Neural cell (in vitro differentiated cells): Measurements from ENCODE around the gene COX11.

ENCODE experiments used
- EP300 ChIP-seq: fragments of 450-650 bp; conservative IDR thresholded peaks from 2 replicates; pipeline ENCODE4 v1.6.1; 2014; ENCODE audit warnings: antibody characterized with exemption, mild to moderate bottlenecking, moderate library complexity; ENCODE audit not compliant: poor library complexity, severe bottlenecking
- EZH2 ChIP-seq: fragments of 200-600, 300-800 bp; shearing (Covaris generic), sonication (generic); IDR thresholded peaks from 2 replicates; pipeline ENCODE4 v1.6.1; 2014; ENCODE audit warnings: antibody characterized with exemption, low read length, borderline replicate concordance, mild to moderate bottlenecking; ENCODE audit not compliant: insufficient read depth, poor library complexity, severe bottlenecking
- POLR2AphosphoS5 ChIP-seq: IDR thresholded peaks from 2 replicates; pipeline ENCODE4 v1.6.1; 2012
- TAF1 ChIP-seq: IDR thresholded peaks from 2 replicates; pipeline ENCODE4 v1.6.1; 2012; ENCODE audit warnings: low read depth
- TF ChIP-seq, protein P1 (sequence below): fragments of 450-650 bp; IDR thresholded peaks from 2 replicates; pipeline ENCODE4 v1.5.1; 2014; ENCODE audit warnings: antibody characterized with exemption, mild to moderate bottlenecking, moderate library complexity; ENCODE audit not compliant: poor library complexity, severe bottlenecking

DNA sequence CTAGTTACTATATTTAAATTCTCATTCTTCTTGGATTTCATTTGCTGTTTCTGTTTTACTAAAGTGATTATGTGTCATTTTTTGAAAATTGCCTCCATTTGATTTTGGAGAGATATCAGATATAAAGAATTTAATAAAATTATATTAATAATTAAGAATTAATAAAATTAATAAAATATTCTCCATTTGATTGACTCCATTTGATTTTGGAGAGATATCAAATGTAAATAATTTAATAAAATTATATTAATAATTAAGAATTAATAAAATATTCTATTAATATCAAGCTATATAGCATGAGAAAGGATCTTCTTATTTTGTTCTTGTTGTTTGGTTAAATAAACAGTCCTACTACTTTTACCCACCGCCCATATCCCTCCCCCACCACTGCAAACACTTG lies 23.1 kb upstream of the COX11 start:
- TF ChIP-seq POLR2AphosphoS5 (no peak), EZH2 (no peak), TAF1 (no peak), EP300 (no peak)
- TF ChIP-seq, protein P1, sequence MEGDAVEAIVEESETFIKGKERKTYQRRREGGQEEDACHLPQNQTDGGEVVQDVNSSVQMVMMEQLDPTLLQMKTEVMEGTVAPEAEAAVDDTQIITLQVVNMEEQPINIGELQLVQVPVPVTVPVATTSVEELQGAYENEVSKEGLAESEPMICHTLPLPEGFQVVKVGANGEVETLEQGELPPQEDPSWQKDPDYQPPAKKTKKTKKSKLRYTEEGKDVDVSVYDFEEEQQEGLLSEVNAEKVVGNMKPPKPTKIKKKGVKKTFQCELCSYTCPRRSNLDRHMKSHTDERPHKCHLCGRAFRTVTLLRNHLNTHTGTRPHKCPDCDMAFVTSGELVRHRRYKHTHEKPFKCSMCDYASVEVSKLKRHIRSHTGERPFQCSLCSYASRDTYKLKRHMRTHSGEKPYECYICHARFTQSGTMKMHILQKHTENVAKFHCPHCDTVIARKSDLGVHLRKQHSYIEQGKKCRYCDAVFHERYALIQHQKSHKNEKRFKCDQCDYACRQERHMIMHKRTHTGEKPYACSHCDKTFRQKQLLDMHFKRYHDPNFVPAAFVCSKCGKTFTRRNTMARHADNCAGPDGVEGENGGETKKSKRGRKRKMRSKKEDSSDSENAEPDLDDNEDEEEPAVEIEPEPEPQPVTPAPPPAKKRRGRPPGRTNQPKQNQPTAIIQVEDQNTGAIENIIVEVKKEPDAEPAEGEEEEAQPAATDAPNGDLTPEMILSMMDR, result no peak
